HG02610 (cell line): Measurements from ENCODE around the gene LHFPL6.

ENCODE experiments used
- ATAC-seq: cut with Tn5 transposase; IDR thresholded peaks from one replicate; pipeline ENCODE4 v1.9.1; 2021; ENCODE audit warnings: mild to moderate bottlenecking, moderate library complexity; ENCODE audit not compliant: unreplicated experiment

LHFPL6 gene

DNA sequence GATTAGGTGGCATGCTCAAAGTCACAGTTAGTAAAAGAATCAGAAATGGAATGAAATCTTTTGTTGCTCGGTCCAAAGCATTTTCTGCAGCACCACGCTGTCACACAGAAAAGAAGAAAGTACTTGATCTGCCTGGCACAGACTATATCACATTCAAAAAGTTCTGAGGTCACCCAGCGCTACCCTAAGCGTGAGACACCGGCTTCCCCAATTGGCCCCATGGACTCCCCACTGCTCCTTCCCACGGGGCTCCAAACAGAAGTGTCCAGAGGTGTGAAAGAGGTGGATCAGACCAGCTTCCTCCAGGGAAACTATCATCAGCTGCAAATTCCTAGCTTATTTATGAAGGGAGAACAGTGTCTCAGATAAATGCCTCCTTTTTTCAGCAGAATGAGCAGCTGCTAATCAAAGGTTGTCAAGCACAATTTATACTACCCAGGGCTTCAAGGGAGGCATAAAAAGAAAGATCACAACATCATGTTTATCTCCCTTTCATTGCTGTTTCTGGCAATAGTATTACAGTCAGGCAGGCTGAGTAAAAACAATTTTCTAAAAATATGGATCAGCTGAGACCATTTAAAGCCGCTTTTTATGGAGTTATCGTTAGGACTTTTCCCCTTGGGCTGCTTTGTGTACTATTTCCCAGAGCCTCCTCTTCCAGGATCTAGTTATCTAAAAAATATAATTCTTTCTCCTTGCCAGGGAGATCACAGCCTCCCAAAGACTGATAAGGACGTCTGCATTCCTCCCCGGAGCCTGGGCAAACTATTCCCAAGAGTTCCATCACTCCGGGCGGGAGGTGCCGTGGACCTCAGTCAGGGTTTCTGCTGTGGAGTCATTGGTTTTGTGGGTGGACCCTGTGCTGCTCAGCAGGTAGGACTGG is 208.0 kb downstream of the LHFPL6 start:
- ATAC-seq = no peak

DNA sequence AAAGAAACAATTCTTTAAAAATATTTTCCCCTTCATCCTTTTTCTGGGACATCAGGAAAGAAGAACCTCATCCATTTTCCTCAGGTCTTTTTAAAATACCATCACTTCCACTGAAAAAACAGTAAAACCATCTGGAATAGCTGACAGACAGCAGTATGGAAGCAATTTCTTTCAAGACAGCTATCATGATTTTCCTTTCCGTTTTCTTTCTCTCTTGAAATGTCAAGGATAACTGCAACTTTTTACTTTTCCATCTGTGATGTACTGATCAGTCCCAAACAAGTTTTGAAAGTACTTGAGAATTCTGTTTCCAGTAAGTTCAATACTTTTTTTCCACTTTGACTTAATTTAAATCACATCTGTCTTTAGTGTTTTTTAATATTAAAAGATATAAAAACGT is 211.2 kb downstream of the LHFPL6 start:
- no peak for ATAC-seq

DNA sequence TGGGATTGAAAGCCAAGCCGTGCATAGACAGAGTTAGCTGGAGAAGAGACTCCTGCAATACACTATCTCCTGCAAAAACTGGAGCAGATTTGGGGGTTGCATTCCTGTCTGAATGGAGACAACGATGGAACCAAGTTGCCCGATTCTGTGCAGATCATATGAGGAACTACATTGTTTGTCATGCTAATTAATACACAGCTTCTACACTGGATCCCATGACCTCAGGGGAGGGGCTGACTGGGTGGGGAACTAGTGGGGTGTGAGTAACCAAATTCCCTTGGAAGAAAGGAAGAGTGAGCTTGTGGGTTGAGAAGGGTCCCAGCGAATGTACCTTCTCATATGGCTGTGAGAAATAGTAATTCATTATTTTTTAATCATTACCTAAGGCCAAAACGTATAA is 214.0 kb downstream of the LHFPL6 start:
- no peak for ATAC-seq

DNA sequence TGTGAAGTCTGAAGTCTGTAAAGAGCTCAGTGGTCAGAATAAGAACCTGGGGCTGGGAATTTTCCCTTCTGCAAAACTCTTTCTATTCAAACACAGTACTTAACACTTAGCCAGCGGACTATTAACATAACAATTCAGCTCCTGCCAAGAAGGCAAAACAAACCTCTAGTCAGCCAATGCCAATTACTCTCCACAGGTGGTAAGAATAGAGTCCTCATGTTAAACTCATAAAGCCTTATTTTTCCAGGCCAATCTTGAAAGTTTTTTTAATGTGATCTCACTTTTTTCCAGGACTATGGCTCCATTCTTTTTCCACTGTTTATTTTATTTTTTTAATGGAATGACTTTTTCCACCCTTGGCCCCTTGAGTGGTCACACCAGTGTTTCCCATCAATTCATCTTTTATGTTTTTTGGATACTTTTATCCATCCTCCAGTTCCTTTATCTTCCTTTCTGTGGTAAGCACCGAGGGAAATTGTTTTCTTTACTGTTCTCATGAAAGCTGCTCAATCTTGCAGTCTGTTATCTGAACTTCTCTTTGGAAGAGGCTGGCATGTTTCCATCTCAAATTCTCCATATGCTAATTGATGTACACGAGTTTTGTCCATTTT is 217.3 kb downstream of the LHFPL6 start:
- ATAC-seq = no peak

DNA sequence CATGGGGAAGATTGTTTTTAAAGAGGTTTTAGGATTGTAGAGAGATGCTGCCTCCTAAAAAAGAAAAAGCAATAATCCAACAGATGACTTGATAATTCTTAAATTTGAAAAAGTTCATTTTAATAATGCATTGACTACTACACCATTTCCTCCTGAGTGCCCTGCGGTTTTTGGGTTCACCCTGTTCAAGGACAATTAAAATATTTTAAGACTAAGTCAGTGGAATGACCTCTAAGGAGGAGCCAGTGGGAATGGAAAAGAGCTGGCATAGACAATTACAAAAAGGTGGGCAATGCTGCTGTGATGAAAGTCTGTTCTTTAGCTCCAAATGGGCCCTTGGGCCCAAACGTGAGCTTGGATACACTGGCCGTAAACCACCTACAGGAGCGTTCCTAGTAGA is 217.8 kb downstream of the LHFPL6 start:
- no peak for ATAC-seq

DNA sequence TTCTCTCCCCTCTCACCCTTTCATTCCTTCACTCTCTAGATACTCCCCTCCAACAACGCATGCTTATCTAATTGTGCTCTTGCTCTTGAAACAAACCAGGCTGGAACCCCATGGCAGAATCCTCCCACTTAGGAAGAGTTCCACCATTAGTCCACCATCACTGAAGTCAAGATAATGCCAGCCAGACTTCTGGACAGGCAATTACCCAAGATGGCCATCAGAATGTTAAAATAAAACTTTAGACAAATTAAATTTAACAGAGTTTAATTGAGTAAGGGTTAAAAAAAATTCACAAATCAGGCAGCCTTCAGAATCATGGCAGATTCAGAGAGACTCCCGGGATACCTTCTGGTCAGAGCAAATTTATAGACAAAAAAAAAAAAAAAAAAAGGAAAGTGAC is 221.5 kb downstream of the LHFPL6 start:
- ATAC-seq = no peak

DNA sequence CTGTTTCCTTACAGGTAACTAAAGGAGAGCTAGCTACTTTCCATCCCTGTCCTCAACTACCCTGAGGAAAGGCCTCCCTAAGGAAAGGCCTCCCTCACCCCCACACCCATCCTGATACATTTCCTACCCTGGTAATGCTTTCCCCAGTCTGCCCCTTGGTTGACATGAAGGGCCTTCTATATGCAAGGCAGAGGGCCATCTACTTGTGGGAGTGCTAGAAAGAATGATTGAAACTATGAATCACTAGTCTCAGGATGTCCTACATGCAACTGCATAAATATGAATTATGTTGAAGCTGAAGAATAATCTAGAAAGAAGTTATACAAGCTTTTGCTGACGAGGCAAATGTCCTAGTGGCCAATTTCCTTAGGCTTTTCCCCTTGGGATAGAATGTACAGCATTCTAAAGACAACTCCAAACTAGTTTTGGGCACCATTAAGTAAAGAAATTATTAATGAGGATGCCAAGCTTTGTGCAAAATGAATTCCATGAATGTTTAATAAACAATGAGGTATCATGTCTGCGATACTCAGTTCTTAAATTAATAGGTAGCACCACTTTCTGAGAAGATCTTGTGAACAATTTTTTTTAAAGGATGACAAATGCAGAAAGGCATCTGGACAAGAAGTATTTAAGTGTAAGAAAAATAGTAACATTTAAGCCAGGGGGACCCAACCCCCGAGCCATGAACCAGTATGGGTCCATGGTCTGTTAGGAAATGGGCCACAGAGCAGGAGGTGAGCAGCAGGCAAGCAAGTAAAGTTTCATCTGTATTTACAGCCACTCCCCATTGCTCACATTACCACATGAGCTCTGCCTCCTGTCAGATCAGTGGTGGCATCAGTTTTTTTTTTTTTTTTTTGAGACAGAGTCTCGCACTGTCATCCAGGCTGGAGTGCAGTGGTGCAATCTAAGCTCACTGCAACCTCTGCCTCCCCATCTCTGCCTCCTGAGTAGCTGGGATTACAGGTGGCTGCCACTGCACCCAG is 223.0 kb downstream of the LHFPL6 start:
- no peak for ATAC-seq

DNA sequence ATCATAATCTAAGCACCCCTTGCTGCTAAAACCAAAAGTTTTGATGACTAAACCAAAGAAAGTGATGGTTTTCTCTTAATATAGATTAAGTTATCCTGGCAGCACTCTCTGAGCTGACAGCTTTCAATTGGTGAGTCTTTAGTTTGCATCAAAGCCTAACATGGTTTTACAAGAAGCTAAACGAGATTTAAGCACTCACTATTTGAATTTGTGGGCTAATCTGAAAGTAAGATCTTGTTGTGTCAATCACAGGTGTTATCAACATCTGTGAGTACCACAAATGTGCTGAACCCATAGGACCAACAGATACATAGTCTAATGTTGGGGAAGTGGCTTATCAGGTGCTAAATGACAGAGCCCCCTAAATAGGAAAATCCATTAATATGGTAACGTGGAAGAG is 223.9 kb downstream of the LHFPL6 start:
- ATAC-seq = peak; percentile 97

DNA sequence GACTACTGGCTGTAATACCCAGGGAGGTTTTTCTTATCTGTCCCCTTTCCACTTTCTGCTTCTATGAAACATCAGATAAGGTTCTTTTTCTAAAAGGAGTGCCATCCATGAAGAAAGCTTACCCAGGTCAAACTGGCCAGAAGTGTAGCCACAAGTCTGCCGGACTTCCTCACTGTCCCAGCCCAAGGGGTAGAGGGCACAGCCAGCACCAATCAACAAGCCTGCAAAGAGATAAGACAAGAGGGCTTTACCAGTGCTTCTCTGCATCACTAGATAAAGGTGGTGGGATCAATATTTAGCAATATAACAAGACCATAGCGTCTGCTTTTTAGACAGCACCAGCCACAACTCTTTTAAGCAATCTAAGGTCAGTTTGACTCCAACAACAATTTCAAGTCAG is 224.7 kb downstream of the LHFPL6 start:
- no peak for ATAC-seq

DNA sequence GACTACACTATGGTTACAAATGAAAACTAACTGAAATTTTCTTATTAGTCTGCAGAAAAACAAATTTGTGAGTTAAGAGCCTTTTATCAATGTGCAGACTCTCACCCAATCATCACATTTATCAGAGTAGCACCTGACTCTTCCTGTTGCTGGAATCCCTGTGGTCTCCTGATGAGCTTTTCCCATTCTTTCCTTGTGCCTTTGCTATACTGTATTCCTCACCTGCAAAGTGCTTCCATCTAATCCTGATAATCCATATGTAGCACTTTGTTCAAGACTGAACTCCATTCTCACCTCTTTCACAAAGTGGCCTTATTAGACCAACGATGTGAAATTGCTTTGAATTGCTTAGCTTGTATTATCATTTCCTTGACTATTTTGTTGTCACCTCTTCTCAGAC is 225.3 kb downstream of the LHFPL6 start:
- no peak for ATAC-seq

DNA sequence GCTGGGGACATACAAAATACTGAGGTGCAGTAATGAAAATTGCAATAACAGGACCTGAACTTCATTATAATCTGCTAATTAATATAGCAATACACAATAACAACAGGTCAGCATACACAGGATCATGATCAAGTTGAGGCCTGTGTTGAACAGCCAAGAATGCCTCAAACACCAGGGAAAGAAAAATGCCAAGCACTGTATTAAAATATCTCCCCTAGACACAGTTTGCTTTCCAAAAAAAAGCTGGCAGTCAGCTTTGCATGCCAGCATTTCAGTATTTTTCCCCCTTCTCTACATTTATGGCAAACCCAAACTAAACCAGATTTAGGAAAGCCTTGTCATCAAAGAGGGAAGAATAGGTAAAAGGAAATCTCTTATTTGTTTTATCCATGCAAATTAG is 226.9 kb downstream of the LHFPL6 start:
- no peak for ATAC-seq

DNA sequence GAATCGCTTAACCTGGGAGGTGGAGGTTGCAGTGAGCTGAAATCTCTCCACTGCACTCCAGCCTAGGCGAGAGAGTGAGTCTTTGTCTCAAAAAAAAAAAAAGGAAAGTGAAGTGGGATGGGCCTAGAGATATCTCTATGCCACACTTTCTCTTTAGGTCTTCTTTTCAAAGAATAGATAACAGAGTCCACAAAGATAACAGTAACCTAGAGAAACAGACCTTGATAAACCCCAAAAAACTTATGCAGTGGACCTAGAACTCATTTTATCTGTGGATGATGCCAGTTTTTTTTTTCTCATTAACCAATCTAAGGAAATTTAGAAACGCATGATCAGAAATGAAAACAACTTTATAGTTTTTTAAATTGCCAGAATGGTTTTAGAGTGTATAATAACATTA is 227.4 kb downstream of the LHFPL6 start:
- no peak for ATAC-seq

DNA sequence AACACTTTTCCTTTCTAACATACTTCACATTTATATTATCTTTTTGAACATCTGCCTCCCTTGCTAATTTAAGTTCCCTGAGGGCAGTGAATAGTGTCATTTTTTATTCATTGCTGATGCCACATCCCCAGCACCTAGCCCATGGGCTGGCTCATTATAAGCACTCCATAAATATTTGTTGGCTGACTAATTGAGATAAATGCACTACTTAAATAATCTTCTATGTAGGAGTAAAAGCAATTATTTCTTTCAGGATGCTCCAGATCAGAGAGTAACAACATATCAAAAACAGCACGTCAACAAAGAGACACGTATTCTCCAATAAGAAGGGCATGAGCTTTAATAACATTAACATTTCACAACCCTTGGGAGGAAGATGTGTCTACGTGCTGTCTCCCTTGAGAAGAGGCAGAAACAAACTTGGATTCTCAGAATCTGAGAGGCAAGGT is 228.2 kb downstream of the LHFPL6 start:
- ATAC-seq = no peak

DNA sequence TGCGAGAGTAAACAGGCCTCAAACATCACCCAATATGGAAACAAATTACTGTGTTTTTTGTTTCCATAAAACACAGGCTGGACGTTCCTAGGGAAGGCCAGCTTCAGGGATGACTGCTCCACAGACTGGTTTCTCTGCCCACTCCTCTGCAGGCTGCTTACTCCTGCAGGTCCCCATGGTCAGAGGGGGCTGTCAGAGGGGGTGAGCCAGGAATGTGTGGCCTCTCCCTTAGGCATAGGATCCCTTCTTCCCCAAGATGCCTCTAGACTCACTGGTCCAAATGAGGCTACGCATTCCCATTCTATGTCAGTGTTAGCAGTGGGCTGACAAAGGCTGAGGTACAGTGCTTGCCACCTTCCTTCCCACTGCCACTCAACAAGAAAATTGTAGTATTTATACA is 229.8 kb downstream of the LHFPL6 start:
- no peak for ATAC-seq

DNA sequence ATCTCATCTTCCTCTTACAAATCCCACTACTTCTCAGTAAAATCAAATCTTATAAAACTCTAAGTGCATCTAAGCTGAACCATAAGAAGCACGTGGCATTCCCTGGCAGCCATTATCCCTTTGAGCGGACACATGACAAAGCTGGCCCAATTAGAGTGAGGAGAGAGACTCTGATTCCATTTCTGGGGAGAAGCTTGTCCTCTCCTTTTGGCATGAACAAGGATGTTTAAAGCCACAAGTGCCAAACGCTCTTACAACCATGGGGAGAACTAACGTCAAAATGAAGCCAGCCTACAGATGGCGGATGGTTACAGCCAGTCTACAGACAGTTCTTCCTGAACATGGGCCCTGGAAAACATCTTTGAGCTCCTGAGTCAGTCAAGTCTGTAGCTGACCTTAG is 231.3 kb downstream of the LHFPL6 start:
- no peak for ATAC-seq

DNA sequence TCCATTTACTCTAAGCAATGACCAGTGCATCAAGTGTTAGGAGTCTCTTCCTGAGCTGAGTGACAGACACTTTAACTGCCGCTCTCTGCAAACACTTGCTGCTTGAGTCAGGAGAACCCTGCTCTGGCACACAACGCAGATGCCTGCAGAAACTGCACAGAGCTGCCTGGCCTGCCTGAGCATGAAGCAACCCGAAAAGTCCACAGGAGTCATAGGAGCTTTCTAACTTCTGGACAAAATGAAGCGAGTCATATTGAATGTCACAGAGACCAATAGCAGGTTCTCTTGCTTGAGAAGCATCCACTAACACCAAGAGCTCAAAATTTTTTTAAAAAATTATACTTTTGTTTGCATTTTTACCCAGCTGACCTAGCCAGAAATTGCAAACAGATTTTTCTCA is 232.4 kb downstream of the LHFPL6 start:
- no peak for ATAC-seq

DNA sequence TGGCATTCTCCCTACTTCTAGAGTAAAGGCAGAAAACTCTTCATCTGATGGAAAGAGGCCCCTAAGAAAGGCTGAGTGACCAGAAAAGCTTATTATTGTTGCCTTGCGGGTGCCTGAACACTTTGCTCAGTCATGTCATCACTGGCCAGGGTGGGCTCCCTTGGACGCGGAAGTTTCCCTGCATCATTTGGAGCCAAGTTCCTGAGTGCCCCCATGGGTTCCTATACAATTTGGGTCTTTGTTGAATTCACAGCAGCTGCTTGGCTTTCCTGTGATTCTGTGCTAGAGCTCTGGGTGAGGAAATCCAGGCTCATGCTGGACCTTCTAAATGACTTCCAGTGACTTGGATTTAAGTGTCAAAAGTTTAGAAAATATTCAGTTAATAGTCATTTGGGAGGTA is 232.9 kb downstream of the LHFPL6 start:
- no peak for ATAC-seq

DNA sequence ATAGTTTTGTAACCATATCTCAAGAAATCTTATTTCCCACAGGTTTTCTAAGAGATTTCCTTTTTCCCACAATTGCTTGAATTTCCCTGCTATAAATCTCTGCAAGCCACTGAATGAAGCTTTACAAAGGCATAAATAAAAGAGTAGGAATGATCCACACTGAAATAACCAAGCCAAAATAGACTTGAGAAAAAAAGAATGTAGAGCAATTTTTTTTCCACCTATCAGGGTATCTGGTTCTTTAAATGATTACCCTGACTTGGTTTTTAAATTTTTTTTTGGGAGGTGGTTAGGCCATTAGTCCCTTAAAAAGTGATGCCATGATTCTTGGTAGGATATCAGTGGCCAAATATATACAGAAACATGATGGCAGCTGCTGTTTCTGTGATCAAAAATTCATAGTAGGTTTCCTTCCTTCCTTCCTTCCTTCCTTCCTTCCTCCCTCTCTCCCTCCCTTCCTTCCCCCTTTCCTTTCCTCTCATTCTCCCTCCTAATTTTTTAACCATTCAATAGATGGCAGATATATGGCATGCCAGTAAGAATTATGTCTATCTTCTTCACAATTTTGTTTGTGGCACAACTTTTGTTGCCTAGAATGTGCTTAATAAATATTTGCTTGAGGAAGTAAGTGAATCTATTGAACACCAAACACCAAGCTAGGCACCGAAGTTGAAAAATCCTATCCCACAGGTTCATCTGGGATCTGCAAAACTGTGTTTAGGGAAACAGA is 233.7 kb downstream of the LHFPL6 start:
- no peak for ATAC-seq

DNA sequence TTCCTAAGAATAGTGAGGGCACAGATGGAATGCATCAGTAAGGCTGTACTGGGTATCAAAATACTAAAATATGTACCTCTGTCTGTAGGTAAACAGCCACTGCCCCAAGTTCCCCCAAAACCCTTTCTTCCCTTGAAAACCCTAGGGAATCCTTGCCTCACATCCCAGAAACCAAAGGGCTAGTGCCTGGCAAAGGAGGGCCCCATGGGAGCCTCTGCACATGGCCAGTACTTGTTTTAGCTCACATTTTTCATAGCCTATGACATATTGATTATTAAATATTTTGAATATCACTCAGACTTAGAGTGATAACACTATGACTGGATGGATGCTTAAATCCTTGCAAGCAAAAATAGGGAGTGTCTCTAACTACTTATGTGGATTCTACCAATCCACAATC is 237.1 kb downstream of the LHFPL6 start:
- ATAC-seq = no peak

DNA sequence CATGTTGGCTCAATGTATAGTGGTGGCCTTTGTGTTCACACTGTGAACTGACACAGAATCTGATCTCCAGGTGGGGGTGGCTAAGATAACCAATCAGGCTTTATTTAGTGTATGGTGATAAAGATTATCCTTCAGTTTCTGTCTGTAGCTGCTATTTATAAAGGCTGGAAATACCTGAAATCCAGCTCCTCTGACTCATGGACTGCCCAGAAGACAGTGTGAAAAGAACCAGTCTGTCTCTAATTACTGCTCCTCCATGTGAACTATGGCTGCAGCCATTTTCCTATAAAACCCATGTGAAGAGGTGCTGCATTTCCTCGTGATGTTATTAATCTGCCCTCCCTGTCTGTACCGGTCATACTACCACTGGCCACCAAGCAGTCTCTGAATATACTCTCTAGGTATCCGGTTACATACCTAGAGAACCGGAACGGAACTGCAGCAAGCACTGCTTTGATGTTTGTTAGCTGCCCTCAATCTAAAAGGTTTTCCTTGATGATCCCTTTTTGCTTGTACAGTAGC is 238.0 kb downstream of the LHFPL6 start:
- no peak for ATAC-seq
